Lung (tissue), 12 donors: ENCODE results near the gene PCDHGA12. TPM values are rescaled to one million over a fixed set of nuclear protein-coding genes. Genes with fewer than 3 reads are reported as not detected.

Experiments used
- ATAC-seq: fragments of 200-7000 bp; cut with Tn5 transposase; one replicate; pipeline ENCODE4 v1.9.1; 2020; ENCODE audit warnings: moderate number of reproducible peaks; ENCODE audit not compliant: insufficient read depth, low FRiP score
- DNase-seq, 3 donors: peaks; one replicate each; pipeline ENCODE4 v3.0.0-alpha.2; 2013 to 2017
- H3K27ac ChIP-seq, 2 donors: one replicate each; pipeline ENCODE4 v1.5.1; 2013; ENCODE audit warnings: mild to moderate bottlenecking in 2 of 2, moderate library complexity in 2 of 2, control low read depth in 1 of 2, inconsistent platforms in 1 of 2, low read depth in 1 of 2, low read length in 1 of 2
- H3K27me3 ChIP-seq, 3 donors: one replicate each; pipeline ENCODE4 v1.5.1; 2013; ENCODE audit warnings: low read length in 2 of 3; ENCODE audit not compliant: control insufficient read depth in 3 of 3, insufficient read depth in 3 of 3
- H3K36me3 ChIP-seq, 4 donors: one replicate each; pipeline ENCODE4 v1.5.1; 2013; ENCODE audit warnings: low read length in 4 of 4, mild to moderate bottlenecking in 1 of 4, moderate library complexity in 1 of 4; ENCODE audit not compliant: control insufficient read depth in 4 of 4, insufficient read depth in 4 of 4
- H3K4me1 ChIP-seq, 5 donors: one replicate each; pipeline ENCODE4 v1.5.1; 2013; ENCODE audit warnings: low read length in 5 of 5, mild to moderate bottlenecking in 2 of 5, moderate library complexity in 1 of 5; ENCODE audit not compliant: control insufficient read depth in 5 of 5, insufficient read depth in 5 of 5
- H3K4me3 ChIP-seq: one replicate; pipeline ENCODE4 v1.5.1; 2013; ENCODE audit warnings: mild to moderate bottlenecking, control low read depth, moderate library complexity
- H3K9ac ChIP-seq, 2 donors: one replicate each; pipeline ENCODE4 v1.5.1; 2013; ENCODE audit warnings: low read length in 2 of 2, control low read depth in 1 of 2; ENCODE audit not compliant: insufficient read depth in 1 of 2
- H3K9me3 ChIP-seq, 4 donors: one replicate each; pipeline ENCODE4 v1.5.1; 2013; ENCODE audit warnings: low read length in 3 of 4, mild to moderate bottlenecking in 1 of 4, moderate library complexity in 1 of 4; ENCODE audit not compliant: control insufficient read depth in 4 of 4, insufficient read depth in 3 of 4
- WGBS, 2 donors: extraction: QIAGEN DNeasy Blood & Tissue Kit; methylation state at CpG; one replicate each; pipeline ENCODE4 v1.1.7; 2013; 5-methylcytosine and 5-hydroxymethylcytosine counted together
- polyA plus RNA-seq, 2 donors: library from polyadenylated mRNA; stranded (reverse); fragments of 200-250 nt; gene quantifications; one replicate each; pipeline ENCODE4 v1.2.1, GENCODE V29; 2013
- total RNA-seq, 2 donors: library from RNA; depleted of rRNA in 1 of 2; stranded (reverse); fragments of >200 nt in 1 of 2; gene quantifications; one replicate each; pipeline ENCODE4 v1.2.1, GENCODE V29; 2014 to 2021
- TF ChIP-seq, protein P1 (sequence below): IDR thresholded peaks from 2 replicates; pipeline ENCODE4 v1.5.1; 2012; ENCODE audit warnings: mild to moderate bottlenecking; ENCODE audit errors: control extremely low read depth, extremely low read depth
- donor health status: control.
- donor health status: control.
- donor health status: Bipolar disorder and iron deficiency.
- donor health status: healthy.
- donor health status: DM: yes; HTN: yes; CAD: no.

PCDHGA12 gene
- total and polyA plus RNA-seq, 4 donors: 1.2 to 7.9 (median 3.6) TPM

GRCh38 chr5:141476132-141476911, 46.0 kb downstream of the PCDHGA12 start:
- Histone ChIP-seq H3K4me3 (peak overlapping the region; percentile 61), H3K27ac (peak overlapping the region; percentile 79 to 87), H3K4me1 (peaks cover 0 to 56% (median 17%) of the 10 kb centered on the region in 5 donors), H3K27me3 (peaks cover 0 to 13% (median 0%) of the 10 kb centered on the region in 3 donors), H3K36me3 (peaks cover 0 to 9% (median 5%) of the 10 kb centered on the region in 4 donors), H3K9me3 (peaks cover 0 to 5% (median 0%) of the 10 kb centered on the region in 4 donors), H3K9ac (peak overlapping the region in 1 of 2 donors; percentile 99)
- ATAC-seq (peak; percentile 47), DNase-seq (peak; percentile 89 to 94 (median 92))
- 1 to 2% methylated on average over 58 of the region's 58 CpGs for WGBS, 2 donors
- TF ChIP-seq, protein P1, sequence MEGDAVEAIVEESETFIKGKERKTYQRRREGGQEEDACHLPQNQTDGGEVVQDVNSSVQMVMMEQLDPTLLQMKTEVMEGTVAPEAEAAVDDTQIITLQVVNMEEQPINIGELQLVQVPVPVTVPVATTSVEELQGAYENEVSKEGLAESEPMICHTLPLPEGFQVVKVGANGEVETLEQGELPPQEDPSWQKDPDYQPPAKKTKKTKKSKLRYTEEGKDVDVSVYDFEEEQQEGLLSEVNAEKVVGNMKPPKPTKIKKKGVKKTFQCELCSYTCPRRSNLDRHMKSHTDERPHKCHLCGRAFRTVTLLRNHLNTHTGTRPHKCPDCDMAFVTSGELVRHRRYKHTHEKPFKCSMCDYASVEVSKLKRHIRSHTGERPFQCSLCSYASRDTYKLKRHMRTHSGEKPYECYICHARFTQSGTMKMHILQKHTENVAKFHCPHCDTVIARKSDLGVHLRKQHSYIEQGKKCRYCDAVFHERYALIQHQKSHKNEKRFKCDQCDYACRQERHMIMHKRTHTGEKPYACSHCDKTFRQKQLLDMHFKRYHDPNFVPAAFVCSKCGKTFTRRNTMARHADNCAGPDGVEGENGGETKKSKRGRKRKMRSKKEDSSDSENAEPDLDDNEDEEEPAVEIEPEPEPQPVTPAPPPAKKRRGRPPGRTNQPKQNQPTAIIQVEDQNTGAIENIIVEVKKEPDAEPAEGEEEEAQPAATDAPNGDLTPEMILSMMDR: no peak

DNA sequence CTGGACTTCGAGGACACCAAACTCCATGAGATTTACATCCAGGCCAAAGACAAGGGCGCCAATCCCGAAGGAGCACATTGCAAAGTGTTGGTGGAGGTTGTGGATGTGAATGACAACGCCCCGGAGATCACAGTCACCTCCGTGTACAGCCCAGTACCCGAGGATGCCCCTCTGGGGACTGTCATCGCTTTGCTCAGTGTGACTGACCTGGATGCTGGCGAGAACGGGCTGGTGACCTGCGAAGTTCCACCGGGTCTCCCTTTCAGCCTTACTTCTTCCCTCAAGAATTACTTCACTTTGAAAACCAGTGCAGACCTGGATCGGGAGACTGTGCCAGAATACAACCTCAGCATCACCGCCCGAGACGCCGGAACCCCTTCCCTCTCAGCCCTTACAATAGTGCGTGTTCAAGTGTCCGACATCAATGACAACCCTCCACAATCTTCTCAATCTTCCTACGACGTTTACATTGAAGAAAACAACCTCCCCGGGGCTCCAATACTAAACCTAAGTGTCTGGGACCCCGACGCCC, 46.8 kb downstream of the PCDHGA12 start:
- Histone ChIP-seq H3K27ac (peak overlapping the region in 1 of 2 donors; percentile 87), H3K36me3 (peaks cover 0 to 9% (median 5%) of the 10 kb centered on the region in 4 donors), H3K4me3 (peak overlapping the region; percentile 61), H3K4me1 (peaks cover 0 to 57% (median 17%) of the 10 kb centered on the region in 5 donors), H3K9me3 (peaks cover 0 to 5% (median 0%) of the 10 kb centered on the region in 4 donors), H3K27me3 (peaks cover 0 to 13% (median 0%) of the 10 kb centered on the region in 3 donors), H3K9ac (peak overlapping the region in 1 of 2 donors; percentile 99)
- ATAC-seq (no peak), DNase-seq (peak in 1 of 3 donors; percentile 41)
- WGBS, 2 donors: 25 to 32% methylated on average over 24 of the region's 24 CpGs
- TF ChIP-seq, protein P1: no peak

- ATAC-seq (no peak), DNase-seq (peak in 1 of 3 donors; percentile 43)
- peaks cover 0 to 9% (median 5%) of the 10 kb centered on the region in 4 donors for H3K36me3 ChIP-seq
- peaks cover 0 to 57% (median 17%) of the 10 kb centered on the region in 5 donors for H3K4me1 ChIP-seq
- H3K9ac ChIP-seq: peak overlapping the region in 1 of 2 donors; percentile 99
- TF ChIP-seq, protein P1: no peak
- peak overlapping the region; percentile 43 for H3K4me3 ChIP-seq
- peaks cover 0 to 13% (median 0%) of the 10 kb centered on the region in 3 donors for H3K27me3 ChIP-seq
- WGBS, 2 donors: 43 to 51% methylated on average over 13 of the region's 13 CpGs
- H3K9me3 ChIP-seq: peaks cover 0 to 5% (median 0%) of the 10 kb centered on the region in 4 donors
- H3K27ac ChIP-seq: no peak overlapping the region
Observed at GRCh38 chr5:141477815-141478214, 47.5 kb downstream of the PCDHGA12 start.
